ENCODE results near the gene CAMK1D. TPM values are rescaled to one million over a fixed set of nuclear protein-coding genes. Genes with fewer than 3 reads are reported as not detected.

Gene CAMK1D
- total RNA-seq, 2 experiments from 2014 or later, result 7.5 to 9.0 TPM

DNA sequence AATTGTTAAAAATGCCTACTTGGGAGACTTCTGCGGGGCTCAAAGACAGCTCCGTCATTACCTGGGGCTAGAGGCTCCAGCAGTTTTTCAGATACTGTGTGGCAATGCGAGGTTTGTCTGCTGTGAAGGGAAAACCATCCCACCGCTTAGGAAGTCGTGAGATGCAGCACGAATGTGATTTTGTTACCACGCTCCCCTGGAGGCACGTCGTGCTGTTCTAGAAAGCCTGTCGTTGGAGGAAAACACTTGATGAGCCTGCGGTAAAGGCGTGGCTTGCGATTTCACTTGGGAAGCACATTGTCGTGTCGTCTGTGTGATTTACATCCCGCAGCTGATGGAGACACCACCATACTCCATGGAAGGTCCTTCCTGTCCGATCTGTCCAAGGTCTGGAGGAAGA lies 39.3 kb downstream of the CAMK1D start:
- peaks cover 6% of the 10 kb centered on the region for H3K36me3 Mint-ChIP-seq
- DNase-seq (no peak), ATAC-seq (ENCODE audit: low read depth) (no peak)
- peaks cover 2% of the 10 kb centered on the region for H3K27me3 Mint-ChIP-seq
- H3K9me3 Mint-ChIP-seq, result peaks cover 7% of the 10 kb centered on the region
- H3K4me3 Mint-ChIP-seq, result no peak overlapping the region
- H3K4me1 Mint-ChIP-seq, result peaks cover 2% of the 10 kb centered on the region
- POLR2A ChIA-PET, result no interaction called here
- no peak overlapping the region for H3K27ac Mint-ChIP-seq

DNA sequence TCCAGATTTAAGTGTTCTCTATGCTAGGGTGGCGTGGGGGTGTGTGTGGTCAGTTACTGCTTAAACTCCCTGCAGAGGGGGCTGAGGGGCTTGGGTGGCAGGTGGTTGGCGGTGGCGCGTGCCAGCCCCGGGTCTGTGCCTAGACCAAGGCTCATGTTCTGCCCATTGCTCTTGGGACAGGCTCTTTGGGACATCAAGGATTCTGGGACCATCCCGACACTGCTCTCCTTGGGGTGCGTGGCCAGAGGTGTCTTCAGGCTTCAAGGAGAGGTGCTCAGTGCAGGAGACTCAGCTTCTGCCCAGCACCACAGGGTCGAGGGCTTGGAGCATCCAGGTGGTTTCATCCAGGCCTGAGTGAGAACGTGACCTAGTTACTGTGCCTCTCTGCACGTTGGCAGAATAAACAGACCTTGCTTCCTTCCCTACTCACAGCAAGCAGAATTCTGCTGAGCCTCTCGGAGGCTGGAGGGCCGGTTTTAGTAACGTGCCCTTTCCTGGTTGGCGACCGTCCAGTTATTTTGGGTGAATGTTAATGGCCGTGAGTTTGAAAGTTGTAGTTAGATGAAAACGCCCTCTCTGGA lies 39.9 kb downstream of the CAMK1D start:
- H3K4me3 Mint-ChIP-seq, result no peak overlapping the region
- no peak for DNase-seq
- peaks cover 2% of the 10 kb centered on the region for H3K4me1 Mint-ChIP-seq
- H3K9me3 Mint-ChIP-seq, result peaks cover 7% of the 10 kb centered on the region
- ATAC-seq (ENCODE audit: low read depth), result no peak
- H3K27me3 Mint-ChIP-seq, result no peaks in the 10 kb centered on the region
- H3K36me3 Mint-ChIP-seq, result peaks cover 6% of the 10 kb centered on the region
- POLR2A ChIA-PET, result no interaction called here
- H3K27ac Mint-ChIP-seq, result no peak overlapping the region

- no peak for DNase-seq
- Mint-ChIP-seq H3K9me3 (no peaks in the 10 kb centered on the region), H3K27ac (no peak overlapping the region), H3K36me3 (no peaks in the 10 kb centered on the region), H3K27me3 (no peaks in the 10 kb centered on the region), H3K4me3 (no peak overlapping the region), H3K4me1 (peaks cover 1% of the 10 kb centered on the region)
- ATAC-seq (ENCODE audit: low read depth), result no peak
- POLR2A ChIA-PET, result no interaction called here
Observed at GRCh38 chr10:12390733-12391132, 41.4 kb downstream of the CAMK1D start.

GRCh38 chr10:12391206-12391605 lies 41.9 kb downstream of the CAMK1D start:
- H3K36me3 Mint-ChIP-seq, result no peaks in the 10 kb centered on the region
- H3K27me3 Mint-ChIP-seq, result no peaks in the 10 kb centered on the region
- DNase-seq (no peak), ATAC-seq (ENCODE audit: low read depth) (no peak)
- no peaks in the 10 kb centered on the region for H3K9me3 Mint-ChIP-seq
- H3K4me1 Mint-ChIP-seq, result peaks cover 1% of the 10 kb centered on the region
- H3K27ac Mint-ChIP-seq, result no peak overlapping the region
- H3K4me3 Mint-ChIP-seq, result no peak overlapping the region
- POLR2A ChIA-PET, result no interaction called here

DNA sequence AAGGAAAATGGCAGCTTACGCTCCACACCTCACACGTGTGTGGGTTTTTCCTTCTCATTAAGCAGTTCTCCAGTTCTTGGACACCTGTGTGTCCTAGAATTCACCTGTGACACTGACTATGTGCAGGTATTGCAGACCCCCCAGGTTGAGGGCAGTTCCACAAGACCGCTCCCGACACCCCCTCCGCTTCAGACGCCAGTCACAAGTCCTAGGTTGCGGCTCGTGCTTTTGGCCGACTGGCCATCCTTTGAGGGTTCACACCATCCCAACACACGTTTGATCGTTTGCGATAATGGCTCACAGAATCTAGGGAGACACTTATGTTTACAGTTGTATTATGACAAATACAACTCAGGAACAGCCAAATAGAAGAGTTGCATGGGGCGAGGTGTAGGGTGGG lies 44.5 kb downstream of the CAMK1D start:
- POLR2A ChIA-PET, result no interaction called here
- H3K27ac Mint-ChIP-seq, result no peak overlapping the region
- H3K9me3 Mint-ChIP-seq, result no peaks in the 10 kb centered on the region
- peaks cover 1% of the 10 kb centered on the region for H3K4me1 Mint-ChIP-seq
- H3K36me3 Mint-ChIP-seq, result no peaks in the 10 kb centered on the region
- no peak for ATAC-seq (ENCODE audit: low read depth)
- no peak overlapping the region for H3K4me3 Mint-ChIP-seq
- no peak for DNase-seq
- H3K27me3 Mint-ChIP-seq, result no peaks in the 10 kb centered on the region

GRCh38 chr10:12394241-12395033 lies 45.1 kb downstream of the CAMK1D start:
- no peak overlapping the region for H3K27ac Mint-ChIP-seq
- DNase-seq (no peak), ATAC-seq (ENCODE audit: low read depth) (no peak)
- no peaks in the 10 kb centered on the region for H3K36me3 Mint-ChIP-seq
- H3K9me3 Mint-ChIP-seq, result no peaks in the 10 kb centered on the region
- H3K4me3 Mint-ChIP-seq, result no peak overlapping the region
- no peaks in the 10 kb centered on the region for H3K27me3 Mint-ChIP-seq
- POLR2A ChIA-PET, result no interaction called here
- peaks cover 1% of the 10 kb centered on the region for H3K4me1 Mint-ChIP-seq

GRCh38 chr10:12396093-12396492 lies 46.7 kb downstream of the CAMK1D start:
- POLR2A ChIA-PET, result no interaction called here
- no peaks in the 10 kb centered on the region for H3K36me3 Mint-ChIP-seq
- H3K27me3 Mint-ChIP-seq, result no peaks in the 10 kb centered on the region
- no peak overlapping the region for H3K27ac Mint-ChIP-seq
- H3K9me3 Mint-ChIP-seq, result no peaks in the 10 kb centered on the region
- H3K4me3 Mint-ChIP-seq, result no peak overlapping the region
- peaks cover 1% of the 10 kb centered on the region for H3K4me1 Mint-ChIP-seq
- ATAC-seq (ENCODE audit: low read depth) (no peak), DNase-seq (no peak)

DNA sequence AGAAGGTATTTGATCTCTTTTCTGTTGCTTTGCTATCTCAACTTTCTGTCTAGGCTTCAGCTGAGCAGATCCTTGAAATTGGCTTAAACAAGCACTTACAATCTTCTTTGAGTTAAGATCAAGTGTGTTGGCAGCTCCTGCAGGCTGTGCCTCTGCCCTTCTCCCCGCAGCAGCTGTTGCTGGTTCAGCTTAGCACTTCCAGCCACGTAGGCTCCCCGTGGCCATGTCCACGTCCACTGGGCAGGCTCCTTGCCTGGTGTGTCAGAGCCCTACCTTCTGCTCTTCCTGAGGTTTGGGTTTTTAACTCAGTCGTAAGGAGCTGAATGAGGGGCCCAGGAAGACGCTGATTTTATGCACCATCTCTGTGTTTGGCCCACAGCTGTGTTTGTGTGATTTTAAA lies 47.2 kb downstream of the CAMK1D start:
- ATAC-seq (ENCODE audit: low read depth) (no peak), DNase-seq (no peak)
- H3K4me3 Mint-ChIP-seq, result no peak overlapping the region
- H3K36me3 Mint-ChIP-seq, result no peaks in the 10 kb centered on the region
- POLR2A ChIA-PET, result no interaction called here
- H3K27ac Mint-ChIP-seq, result no peak overlapping the region
- H3K9me3 Mint-ChIP-seq, result no peaks in the 10 kb centered on the region
- H3K4me1 Mint-ChIP-seq, result peaks cover 1% of the 10 kb centered on the region
- no peaks in the 10 kb centered on the region for H3K27me3 Mint-ChIP-seq

DNA sequence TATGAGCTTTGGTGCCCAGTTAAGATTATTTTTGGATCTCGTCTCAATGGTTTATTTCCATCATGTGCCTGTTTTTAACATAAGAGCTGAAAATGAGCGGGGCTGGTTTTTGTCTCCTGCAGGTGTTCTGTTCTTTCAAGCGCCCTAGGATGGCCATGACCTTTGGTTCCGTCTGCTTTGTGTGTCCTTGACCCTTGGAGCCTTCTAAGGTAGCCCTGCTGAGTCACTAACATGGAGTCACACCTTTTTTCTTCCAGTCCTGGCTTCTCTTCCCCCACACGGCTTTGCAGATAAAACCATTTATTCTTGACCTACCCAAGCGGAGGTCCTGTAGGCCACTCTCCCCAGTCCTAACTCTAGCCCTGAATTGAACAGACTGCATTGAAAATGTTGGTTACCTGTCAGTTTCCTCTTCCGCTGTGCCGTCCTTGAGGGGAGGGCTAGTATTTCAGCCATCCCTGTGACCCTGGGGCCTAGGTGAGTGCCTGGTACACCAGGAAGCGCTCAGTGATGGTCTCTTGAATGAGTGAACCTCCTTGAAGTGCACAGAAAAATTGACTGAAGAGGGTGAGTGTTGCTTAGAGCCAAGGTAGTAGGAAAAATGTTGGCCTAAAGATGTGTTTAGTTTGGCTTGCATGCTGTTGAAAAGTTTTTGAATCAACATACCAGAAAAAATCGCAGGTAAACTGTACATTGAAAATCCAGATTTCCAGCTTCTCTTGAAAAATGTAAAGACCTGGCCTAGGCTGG lies 48.0 kb downstream of the CAMK1D start:
- POLR2A ChIA-PET, result no interaction called here
- Mint-ChIP-seq H3K4me3 (no peak overlapping the region), H3K9me3 (no peaks in the 10 kb centered on the region), H3K27me3 (no peaks in the 10 kb centered on the region), H3K27ac (no peak overlapping the region), H3K4me1 (peaks cover 1% of the 10 kb centered on the region), H3K36me3 (no peaks in the 10 kb centered on the region)
- ATAC-seq (ENCODE audit: low read depth), result no peak
- no peak for DNase-seq

- H3K27me3 Mint-ChIP-seq, result no peaks in the 10 kb centered on the region
- peaks cover 1% of the 10 kb centered on the region for H3K4me1 Mint-ChIP-seq
- H3K27ac Mint-ChIP-seq, result no peak overlapping the region
- H3K9me3 Mint-ChIP-seq, result no peaks in the 10 kb centered on the region
- DNase-seq (no peak), ATAC-seq (ENCODE audit: low read depth) (no peak)
- POLR2A ChIA-PET, result no interaction called here
- H3K36me3 Mint-ChIP-seq, result no peaks in the 10 kb centered on the region
- H3K4me3 Mint-ChIP-seq, result no peak overlapping the region
Observed at GRCh38 chr10:12397941-12398340, 48.6 kb downstream of the CAMK1D start.

DNA sequence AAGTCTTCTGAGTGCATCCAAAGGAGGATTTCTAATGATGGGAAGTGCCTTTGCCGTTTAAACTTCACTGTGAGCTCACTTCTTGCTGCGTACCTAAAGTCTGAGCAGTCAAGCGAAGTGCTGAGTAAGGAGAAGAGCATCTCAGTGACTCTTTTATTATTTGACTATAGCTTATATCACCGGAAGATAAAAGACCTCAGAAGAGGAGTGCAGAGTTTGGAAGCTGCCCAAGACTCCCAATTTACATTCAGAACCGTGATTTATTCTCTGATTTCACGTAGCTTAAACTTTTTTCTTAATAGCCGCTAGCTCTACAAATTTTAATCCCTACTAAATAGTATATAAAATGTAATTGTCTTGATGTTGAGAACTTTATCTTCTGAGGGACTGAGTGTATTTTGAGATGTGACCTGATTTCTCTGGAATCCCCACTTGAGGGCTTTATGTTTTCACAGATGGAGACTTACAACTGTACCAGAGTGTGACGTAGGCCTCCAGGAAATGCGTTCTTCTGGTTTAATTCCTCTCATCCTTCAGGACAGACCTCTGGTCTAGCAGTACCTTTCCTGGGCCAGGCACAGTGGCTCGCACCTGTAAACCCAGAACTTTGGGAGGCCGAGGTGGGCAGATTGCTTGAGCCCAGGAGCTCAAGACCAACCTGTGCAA lies 51.1 kb downstream of the CAMK1D start:
- DNase-seq (no peak), ATAC-seq (ENCODE audit: low read depth) (no peak)
- Mint-ChIP-seq H3K27me3 (no peaks in the 10 kb centered on the region), H3K4me1 (peaks cover 6% of the 10 kb centered on the region), H3K4me3 (no peak overlapping the region), H3K27ac (no peak overlapping the region), H3K36me3 (no peaks in the 10 kb centered on the region), H3K9me3 (no peaks in the 10 kb centered on the region)
- POLR2A ChIA-PET, result no interaction called here

DNA sequence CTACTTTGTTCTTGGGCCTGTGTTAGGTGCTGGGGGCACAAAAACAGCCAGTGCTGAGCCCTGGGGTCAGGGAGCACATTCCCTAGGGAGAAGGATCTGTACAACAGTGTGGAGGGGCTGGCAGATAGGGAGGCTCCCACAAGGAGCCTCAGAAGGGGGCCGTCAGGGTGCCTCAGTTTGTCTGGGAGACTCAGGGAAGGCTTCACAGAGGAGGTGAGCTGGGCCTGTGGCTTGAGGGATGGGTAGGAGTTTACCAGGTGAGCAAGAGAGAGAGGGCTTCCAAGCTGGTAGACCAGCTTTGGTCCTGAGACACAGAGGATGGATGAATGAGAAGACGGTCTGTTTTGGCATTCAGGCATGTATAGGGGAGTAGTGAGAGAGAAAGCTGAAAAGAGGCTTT lies 52.1 kb downstream of the CAMK1D start:
- H3K27me3 Mint-ChIP-seq, result no peaks in the 10 kb centered on the region
- no peak overlapping the region for H3K4me3 Mint-ChIP-seq
- H3K27ac Mint-ChIP-seq, result no peak overlapping the region
- no peaks in the 10 kb centered on the region for H3K9me3 Mint-ChIP-seq
- H3K36me3 Mint-ChIP-seq, result no peaks in the 10 kb centered on the region
- DNase-seq (no peak), ATAC-seq (ENCODE audit: low read depth) (no peak)
- peaks cover 8% of the 10 kb centered on the region for H3K4me1 Mint-ChIP-seq
- POLR2A ChIA-PET, result no interaction called here

GRCh38 chr10:12403119-12403518 lies 53.8 kb downstream of the CAMK1D start:
- DNase-seq (no peak), ATAC-seq (ENCODE audit: low read depth) (no peak)
- no peak overlapping the region for H3K27ac Mint-ChIP-seq
- POLR2A ChIA-PET, result no interaction called here
- H3K4me1 Mint-ChIP-seq, result peaks cover 8% of the 10 kb centered on the region
- peaks cover 1% of the 10 kb centered on the region for H3K36me3 Mint-ChIP-seq
- peaks cover 5% of the 10 kb centered on the region for H3K27me3 Mint-ChIP-seq
- H3K9me3 Mint-ChIP-seq, result no peaks in the 10 kb centered on the region
- H3K4me3 Mint-ChIP-seq, result no peak overlapping the region
